COLO829 (cell line): Measurements from ENCODE around the gene CDH1.
A peak's percentile ranks its signal among the peaks of the same experiment; 100 is the strongest.
"Not testable (repeated sequence)": the region's sequence is repeated elsewhere in the genome, so short reads cannot be mapped to it uniquely, and the experiment has no call there.

ENCODE experiments used
- DNase-seq: peaks from one replicate; pipeline ENCODE4 v3.0.0; 2012; ENCODE audit warnings: low spot score

The CDH1 gene

DNA sequence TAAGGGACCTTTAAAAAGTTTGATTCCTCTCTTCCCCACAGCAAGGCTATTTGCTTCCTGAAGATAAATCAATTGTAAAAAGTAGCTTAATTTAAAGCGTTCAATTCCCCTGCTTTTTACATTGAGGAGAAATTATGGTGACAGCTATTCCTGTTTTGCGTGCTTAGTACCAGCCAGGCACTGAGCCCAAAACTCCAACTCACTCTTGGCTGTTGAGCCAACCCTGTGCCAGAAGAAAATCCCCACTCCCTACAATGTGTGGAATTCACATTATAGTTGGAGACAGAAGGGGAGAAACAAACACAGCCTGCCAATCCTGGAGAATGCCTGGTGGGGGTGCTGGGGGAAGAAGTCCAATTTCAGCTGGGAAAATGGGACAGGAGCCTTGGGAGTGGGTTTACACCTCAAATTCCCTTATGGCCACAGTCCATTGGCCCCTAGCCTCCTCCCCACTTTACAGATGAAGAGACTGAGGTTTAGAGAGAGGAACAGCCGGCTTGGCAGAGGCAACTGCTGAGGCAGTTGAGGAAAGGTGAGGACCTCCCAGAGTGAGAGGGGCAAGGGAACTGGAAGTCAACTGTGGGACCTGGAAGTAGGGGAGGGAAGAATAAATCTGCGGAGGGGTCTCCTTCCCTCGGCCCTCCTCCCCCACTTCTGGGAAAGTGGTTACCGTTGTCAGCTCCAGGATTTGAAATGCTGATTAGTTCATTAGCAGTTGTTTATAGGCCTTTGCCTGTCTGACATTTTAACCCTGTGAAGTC is 26.1 kb downstream of the CDH1 start:
- DNase-seq: no peak

GRCh38 chr16:68764862-68765261 is 27.8 kb downstream of the CDH1 start:
- DNase-seq: no peak

DNA sequence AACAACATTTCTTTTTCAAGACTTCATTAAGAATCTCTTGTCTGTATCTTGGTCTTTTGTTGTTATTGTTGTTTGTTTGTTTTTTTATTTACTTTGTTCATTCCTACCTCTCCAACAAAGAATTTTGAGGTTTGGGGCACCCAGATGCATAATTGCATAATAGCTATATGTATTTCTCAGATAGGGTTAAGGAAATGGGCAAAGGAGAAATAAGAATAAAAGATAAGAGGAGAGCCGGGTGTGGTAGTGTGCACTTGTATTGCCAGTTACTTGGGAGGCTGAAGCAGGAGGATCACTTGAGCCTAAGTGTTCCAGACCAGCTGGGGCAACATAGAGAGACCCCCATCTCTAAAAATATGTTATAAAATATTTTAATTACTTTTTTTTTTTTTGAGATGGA is 30.5 kb downstream of the CDH1 start:
- DNase-seq: no peak

GRCh38 chr16:68768175-68768574 is 31.1 kb downstream of the CDH1 start:
- no peak for DNase-seq

- no peak for DNase-seq
Observed at GRCh38 chr16:68768771-68769170, 31.7 kb downstream of the CDH1 start.

DNA sequence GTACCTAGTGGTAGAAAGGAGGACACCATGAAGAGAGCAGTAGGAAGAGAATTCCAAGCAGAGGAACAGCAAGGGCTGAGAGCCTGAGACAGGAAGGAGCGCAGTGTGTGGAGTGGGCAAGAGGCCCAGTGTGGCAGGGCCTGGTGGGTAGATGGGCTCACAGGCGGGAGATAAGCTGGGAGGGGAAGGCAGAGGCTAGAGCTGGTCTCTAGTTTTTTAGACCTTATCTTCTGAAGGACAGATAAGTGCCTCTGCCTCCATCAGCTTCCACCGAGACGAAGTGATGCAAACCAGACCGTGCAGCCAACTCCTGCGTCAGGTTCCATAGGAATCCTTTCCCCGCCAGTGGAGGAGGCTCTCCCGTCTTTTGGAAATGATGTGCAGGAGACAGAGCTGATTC is 33.6 kb downstream of the CDH1 start:
- DNase-seq: no peak

GRCh38 chr16:68772030-68772681 is 35.1 kb downstream of the CDH1 start:
- DNase-seq: no peak

- no peak for DNase-seq
Observed at GRCh38 chr16:68772871-68773270, 35.8 kb downstream of the CDH1 start.

- no peak for DNase-seq
Observed at GRCh38 chr16:68774982-68775634, 38.0 kb downstream of the CDH1 start.

- DNase-seq: no peak
Observed at GRCh38 chr16:68776821-68777485, 39.9 kb downstream of the CDH1 start.

DNA sequence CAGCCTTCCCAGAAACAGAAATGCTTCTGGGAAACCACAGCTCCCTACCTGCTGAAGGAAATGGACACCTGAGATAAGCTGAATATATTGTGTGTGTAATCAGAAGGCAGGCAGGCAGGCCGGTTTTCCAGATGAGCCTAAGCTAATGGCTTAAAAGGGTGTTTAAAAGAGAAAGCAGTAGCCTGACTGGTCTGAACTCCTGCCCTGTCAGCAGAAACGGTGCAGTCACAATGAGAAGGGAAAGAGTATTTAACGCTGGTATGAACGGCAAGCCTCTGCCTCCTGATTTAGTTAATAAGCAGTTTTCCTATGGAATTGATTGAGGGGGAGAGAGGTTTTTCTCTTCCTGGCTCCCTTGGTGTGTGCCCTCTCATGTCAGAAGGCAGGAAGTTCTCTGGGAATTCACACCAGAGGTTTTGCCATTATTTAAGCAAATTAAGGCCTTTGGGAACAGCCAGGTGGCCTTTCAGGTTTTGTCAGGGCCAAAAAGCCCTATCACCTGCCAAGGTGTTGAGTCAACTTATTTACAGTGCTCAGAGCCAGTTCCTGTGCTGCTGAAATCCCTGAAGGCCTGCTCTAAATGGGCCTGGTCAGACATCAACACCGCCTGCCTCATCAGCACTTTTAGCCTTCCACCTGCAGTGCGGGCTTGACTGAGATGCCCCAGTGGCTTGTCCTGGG is 41.6 kb downstream of the CDH1 start:
- no peak for DNase-seq

GRCh38 chr16:68779891-68780290 is 42.8 kb downstream of the CDH1 start:
- no peak for DNase-seq

DNA sequence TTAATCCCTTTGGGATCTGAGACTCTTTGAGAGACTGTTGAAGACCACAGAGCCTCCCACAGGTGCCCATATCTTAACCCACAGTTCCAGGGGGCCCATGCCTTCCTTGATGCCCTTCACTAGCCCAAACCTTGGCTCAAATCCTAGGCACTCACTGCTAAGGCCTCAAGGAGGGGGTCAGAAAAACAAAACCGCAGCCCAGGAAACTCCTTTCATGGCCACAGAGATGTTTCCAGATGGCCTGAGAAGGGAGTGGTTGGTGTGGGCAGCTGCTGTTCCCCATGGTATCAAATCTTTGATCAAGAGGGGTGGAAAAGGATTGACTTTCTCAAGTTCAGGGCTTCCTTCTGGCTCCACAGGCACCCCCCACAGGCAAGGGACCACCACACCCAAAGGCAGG is 44.7 kb downstream of the CDH1 start:
- DNase-seq: no peak

DNA sequence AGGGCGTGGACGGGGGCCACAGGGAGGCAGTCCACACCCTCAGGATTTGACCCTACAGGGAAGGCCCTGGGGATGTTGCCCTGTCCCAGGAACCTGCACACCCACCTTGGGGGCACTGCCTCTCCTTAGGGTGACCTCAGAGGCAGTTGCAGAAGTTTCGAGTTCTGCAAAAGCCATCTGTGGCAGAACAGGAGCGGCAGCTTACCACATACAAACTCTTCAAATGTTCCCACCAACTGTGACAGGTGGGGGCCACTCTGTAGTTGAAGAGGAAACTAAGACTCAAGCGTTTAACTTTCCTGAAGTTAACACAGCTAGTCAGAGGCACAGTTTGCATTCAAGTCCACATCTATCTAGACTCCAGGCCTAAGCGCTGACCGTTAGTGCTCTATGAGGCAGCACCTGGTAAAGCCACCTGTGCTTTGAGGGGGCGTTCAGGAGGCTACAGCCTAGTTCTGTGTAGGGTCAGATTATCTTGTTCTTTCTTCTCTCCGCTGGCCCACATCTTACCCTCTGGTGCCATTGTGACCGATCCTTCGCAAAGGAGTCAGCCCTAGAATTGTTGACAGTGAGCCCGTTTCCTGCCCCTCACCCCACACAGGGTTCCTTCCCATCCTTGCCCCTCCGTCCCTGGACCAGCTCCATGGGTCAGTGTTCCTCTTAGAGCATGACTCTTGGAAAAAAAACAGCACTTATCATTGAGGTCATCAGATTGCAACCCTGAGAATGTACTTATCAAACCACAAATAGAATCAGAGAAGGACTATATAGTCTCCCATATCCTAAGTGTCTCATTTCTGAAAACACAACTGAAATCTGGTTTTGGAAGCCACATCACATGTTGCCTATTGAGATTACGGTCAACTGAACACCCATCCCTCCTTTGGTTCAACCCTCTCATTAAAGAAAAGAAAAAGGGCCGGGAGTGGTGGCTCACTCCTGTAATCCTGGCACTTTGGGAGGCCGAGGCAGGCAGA is 45.4 kb downstream of the CDH1 start:
- DNase-seq: no peak

DNA sequence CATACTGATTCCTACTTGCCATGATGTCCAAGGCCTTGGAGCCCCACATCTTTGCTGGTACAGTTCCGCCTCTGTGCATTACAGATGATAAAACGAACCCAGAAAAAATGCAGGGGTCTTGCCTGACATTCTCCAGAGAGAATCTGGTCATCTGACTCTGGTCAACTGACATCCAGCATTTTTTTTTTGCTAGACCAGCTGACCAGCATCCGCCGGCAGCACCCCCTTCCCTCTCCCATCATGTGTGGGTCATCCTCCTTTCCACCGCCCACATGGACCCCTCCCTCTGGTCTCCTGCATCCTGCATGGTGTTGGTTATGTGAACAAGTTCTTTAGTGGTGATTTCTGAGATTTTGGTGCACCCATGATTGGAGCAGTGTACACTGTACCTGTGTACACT is 47.1 kb downstream of the CDH1 start:
- DNase-seq: no peak

GRCh38 chr16:68784721-68785120 is 47.6 kb downstream of the CDH1 start:
- no peak for DNase-seq

DNA sequence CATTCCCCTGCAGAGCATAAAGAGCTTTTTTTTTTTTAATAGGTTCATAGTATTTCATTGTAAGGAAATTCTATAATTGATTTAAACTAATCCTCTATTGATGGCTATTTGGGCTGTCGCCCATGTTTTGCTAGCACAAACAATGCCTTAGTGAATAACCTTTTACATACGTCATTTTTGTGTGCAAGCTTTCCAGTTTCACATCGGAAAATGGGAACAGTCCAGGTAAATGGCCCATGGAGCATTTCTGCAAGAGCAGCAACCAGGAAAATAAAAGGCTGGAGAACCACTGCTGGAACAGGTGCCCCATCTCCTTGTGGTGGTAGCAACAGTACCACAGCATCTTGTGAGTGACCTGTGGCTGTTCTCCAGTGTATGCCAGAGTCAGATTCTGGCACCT is 48.6 kb downstream of the CDH1 start:
- no peak for DNase-seq

DNA sequence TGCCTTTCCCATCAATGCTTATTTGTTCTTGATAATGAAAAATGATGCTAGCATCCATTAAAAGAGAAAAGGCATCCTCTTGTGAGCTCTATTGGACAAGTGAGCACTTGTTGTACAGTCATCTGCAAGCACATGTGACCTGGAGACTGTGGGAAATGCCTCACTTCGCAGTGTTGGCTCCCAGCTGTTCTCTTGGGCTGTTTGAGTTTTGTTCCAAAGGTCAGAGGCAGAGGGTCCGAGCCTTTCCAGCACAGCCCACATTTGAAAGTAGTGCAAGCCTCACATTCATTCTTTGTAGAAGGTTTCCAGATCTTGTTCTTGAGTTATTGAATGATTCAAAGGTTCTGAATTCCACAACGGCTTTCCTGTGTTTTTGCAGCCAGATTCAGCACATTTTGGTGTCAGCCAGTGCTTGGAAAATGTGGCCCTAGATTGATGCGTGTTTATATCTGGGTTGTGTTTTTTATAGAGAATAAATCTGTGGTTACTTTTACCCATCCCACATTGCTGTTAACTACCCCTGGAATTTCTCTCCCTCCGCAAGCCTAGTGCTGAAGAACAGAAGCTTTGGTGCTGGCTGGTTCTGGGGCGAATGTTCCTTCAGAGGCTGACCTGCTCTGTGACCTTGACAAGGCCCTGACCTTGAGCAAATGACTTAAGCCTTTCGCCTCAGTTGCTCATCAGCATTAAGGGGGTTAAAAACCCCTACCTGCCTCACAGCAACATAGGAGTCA is 49.8 kb downstream of the CDH1 start:
- peak; percentile 81 for DNase-seq

- DNase-seq: not testable (repeated sequence)
Observed at GRCh38 chr16:68787419-68787807, 50.3 kb downstream of the CDH1 start.

GRCh38 chr16:68790130-68790761 is 53.2 kb downstream of the CDH1 start:
- no peak for DNase-seq
